Measurements from ENCODE around the gene CTNNAL1.

GRCh38 chr9:109036744-109037680, 23.7 kb upstream of the CTNNAL1 start:
- TF ChIP-seq POLR2A (IDR thresholded peaks at IDR 0.05) (no peak), CTCF (IDR thresholded peaks at IDR 0.05) (no peak)

All from testis (tissue), 2 donors.